ENCODE data around the gene SOWAHA. TPM values are rescaled to one million over a fixed set of nuclear protein-coding genes. Genes with fewer than 3 reads are reported as not detected.

SOWAHA gene
- total RNA-seq, 1 donor from 2014 or later, result not detected

GRCh38 chr5:132828846-132829494, 15.9 kb downstream of the SOWAHA start:
- ChIA-PET POLR2A (interaction anchor here (0.6 to 1.7 kb wide), 2 partner anchors 9 to 54 kb away, joined by 3 to 5 read pairs; no protein-coding TSS in a partner anchor), CTCF (interaction anchor here (0.9 to 2.7 kb wide), 5 partner anchors 9 to 54 kb away, joined by 3 to 16 read pairs (median 5); no protein-coding TSS in a partner anchor)
- no peaks in the 10 kb centered on the region for H3K9me3 Mint-ChIP-seq
- H3K4me1 Mint-ChIP-seq, result peaks cover 14% of the 10 kb centered on the region
- peak overlapping the region; percentile 91 for H3K4me3 Mint-ChIP-seq
- peaks cover 32% of the 10 kb centered on the region for H3K27me3 Mint-ChIP-seq
- ATAC-seq (ENCODE audit: low read depth) (no peak), DNase-seq (no peak)
- no peaks in the 10 kb centered on the region for H3K36me3 Mint-ChIP-seq (ENCODE audit: low read depth)
- no peak for TF ChIP-seq CTCF (IDR thresholded peaks at IDR 0.05)
- H3K27ac Mint-ChIP-seq, result no peak overlapping the region
- intact Hi-C loops (cut with micrococcal nuclease), result no loop called here

GRCh38 chr5:132829742-132830435, 16.8 kb downstream of the SOWAHA start:
- H3K4me3 Mint-ChIP-seq, result peak overlapping the region; percentile 91
- intact Hi-C loops (cut with micrococcal nuclease), result loop anchor here (1.0 to 2.0 kb wide), 3 partner anchors 17 to 53 kb away; partner anchors contain the start of genes GDF9, SOWAHA and UQCRQ

GRCh38 chr5:132830436-132831094, 17.5 kb downstream of the SOWAHA start, which contains the start of gene SHROOM1:
SHROOM1 (minus strand) TSS chr5:132830647; CDS start chr5:132826140, 4,507 bp downstream.
- Mint-ChIP-seq H3K27ac (peak within 1 kb of the TSS; percentile 41), H3K36me3 (ENCODE audit: low read depth) (no peaks in the 10 kb centered on the region), H3K4me3 (peak within 1 kb of the TSS; percentile 91), H3K9me3 (no peaks in the 10 kb centered on the region), H3K27me3 (peaks cover 22% of the 10 kb centered on the region), H3K4me1 (peaks cover 14% of the 10 kb centered on the region)
- DNase-seq (peak; percentile 48), ATAC-seq (ENCODE audit: low read depth) (peak; percentile 50)
- no peak for TF ChIP-seq CTCF (IDR thresholded peaks at IDR 0.05)
- ChIA-PET CTCF (interaction anchor here (0.6 to 1.3 kb wide), 3 partner anchors 36 to 446 kb away, joined by 3 to 8 read pairs (median 4); partner anchors contain the start of genes GDF9 and UQCRQ), POLR2A (interaction anchor here (1.7 kb wide), 1 partner anchor 53 kb away, joined by 5 read pairs; no protein-coding TSS in a partner anchor)
- intact Hi-C loops (cut with micrococcal nuclease), result loop anchor here (1.0 to 2.0 kb wide), 3 partner anchors 18 to 53 kb away; partner anchors contain the start of genes GDF9, SOWAHA and UQCRQ

More at GRCh38 chr5:132829742-132830435, 16.8 kb downstream of the SOWAHA start:
- H3K9me3 Mint-ChIP-seq, result no peaks in the 10 kb centered on the region
- DNase-seq, result peak; percentile 78
- H3K36me3 Mint-ChIP-seq (ENCODE audit: low read depth), result no peaks in the 10 kb centered on the region
- H3K27ac Mint-ChIP-seq, result peak overlapping the region; percentile 41
- peak; percentile 27 for TF ChIP-seq CTCF (IDR thresholded peaks at IDR 0.05)
- POLR2A ChIA-PET, result interaction anchor here (1.7 kb wide), 1 partner anchor 53 kb away, joined by 5 read pairs; no protein-coding TSS in a partner anchor
- peaks cover 14% of the 10 kb centered on the region for H3K4me1 Mint-ChIP-seq
- peak; percentile 86 for ATAC-seq (ENCODE audit: low read depth)
- CTCF ChIA-PET, result interaction anchor here (0.6 to 2.3 kb wide), 6 partner anchors 10 to 445 kb away, joined by 3 to 16 read pairs (median 4); partner anchors contain the start of genes GDF9 and UQCRQ
- H3K27me3 Mint-ChIP-seq, result peaks cover 24% of the 10 kb centered on the region

GRCh38 chr5:132831095-132831860, 18.2 kb downstream of the SOWAHA start:
- peak overlapping the region; percentile 75 for H3K4me3 Mint-ChIP-seq
- intact Hi-C loops (cut with micrococcal nuclease), result loop anchor here (2.0 kb wide), 1 partner anchor 18 kb away; the partner anchor contains the start of gene SOWAHA
- ATAC-seq (ENCODE audit: low read depth) (no peak), DNase-seq (no peak)
- peaks cover 14% of the 10 kb centered on the region for H3K4me1 Mint-ChIP-seq
- no peak overlapping the region for H3K27ac Mint-ChIP-seq
- peaks cover 22% of the 10 kb centered on the region for H3K27me3 Mint-ChIP-seq
- no peak for TF ChIP-seq CTCF (IDR thresholded peaks at IDR 0.05)
- POLR2A ChIA-PET, result interaction anchor here (1.7 kb wide), 1 partner anchor 52 kb away, joined by 5 read pairs; no protein-coding TSS in a partner anchor
- CTCF ChIA-PET, result interaction anchor here (1.3 kb wide), 1 partner anchor 52 kb away, joined by 8 read pairs; no protein-coding TSS in a partner anchor
- H3K36me3 Mint-ChIP-seq (ENCODE audit: low read depth), result no peaks in the 10 kb centered on the region
- H3K9me3 Mint-ChIP-seq, result peaks cover 2% of the 10 kb centered on the region
